BLaER1 (cell line): ENCODE measurements around the gene ECE1.
"Not testable (repeated sequence)": the region's sequence is repeated elsewhere in the genome, so short reads cannot be mapped to it uniquely, and the experiment has no call there.

ENCODE experiments used
- H3K27ac ChIP-seq: shearing (Covaris generic); formaldehyde crosslinking; 2 replicates; pipeline ENCODE4 v1.8.1; 2022
- H3K27me3 ChIP-seq: shearing (Covaris generic); formaldehyde crosslinking; 2 replicates; pipeline ENCODE4 v1.8.1; 2022
- H3K36me3 ChIP-seq: shearing (Covaris generic); formaldehyde crosslinking; 2 replicates; pipeline ENCODE4 v1.8.1; 2022
- H3K4me1 ChIP-seq: shearing (Covaris generic); formaldehyde crosslinking; 2 replicates; pipeline ENCODE4 v1.8.1; 2022
- H3K4me2 ChIP-seq: shearing (Covaris generic); formaldehyde crosslinking; 2 replicates; pipeline ENCODE4 v1.8.1; 2022
- H3K4me3 ChIP-seq: shearing (Covaris generic); formaldehyde crosslinking; 2 replicates; pipeline ENCODE4 v1.8.1; 2022
- H3K9ac ChIP-seq: shearing (Covaris generic); formaldehyde crosslinking; 2 replicates; pipeline ENCODE4 v1.8.1; 2022
- H3K9me3 ChIP-seq: shearing (Covaris generic); formaldehyde crosslinking; 2 replicates; pipeline ENCODE4 v1.8.1; 2022
- H4K20me1 ChIP-seq: shearing (Covaris generic); formaldehyde crosslinking; 2 replicates; pipeline ENCODE4 v1.8.1; 2022
- Cebpa-rat ChIP-seq: shearing (Covaris generic); IDR thresholded peaks from 2 replicates; pipeline ENCODE4 v1.8.1; 2022

ECE1 gene

DNA sequence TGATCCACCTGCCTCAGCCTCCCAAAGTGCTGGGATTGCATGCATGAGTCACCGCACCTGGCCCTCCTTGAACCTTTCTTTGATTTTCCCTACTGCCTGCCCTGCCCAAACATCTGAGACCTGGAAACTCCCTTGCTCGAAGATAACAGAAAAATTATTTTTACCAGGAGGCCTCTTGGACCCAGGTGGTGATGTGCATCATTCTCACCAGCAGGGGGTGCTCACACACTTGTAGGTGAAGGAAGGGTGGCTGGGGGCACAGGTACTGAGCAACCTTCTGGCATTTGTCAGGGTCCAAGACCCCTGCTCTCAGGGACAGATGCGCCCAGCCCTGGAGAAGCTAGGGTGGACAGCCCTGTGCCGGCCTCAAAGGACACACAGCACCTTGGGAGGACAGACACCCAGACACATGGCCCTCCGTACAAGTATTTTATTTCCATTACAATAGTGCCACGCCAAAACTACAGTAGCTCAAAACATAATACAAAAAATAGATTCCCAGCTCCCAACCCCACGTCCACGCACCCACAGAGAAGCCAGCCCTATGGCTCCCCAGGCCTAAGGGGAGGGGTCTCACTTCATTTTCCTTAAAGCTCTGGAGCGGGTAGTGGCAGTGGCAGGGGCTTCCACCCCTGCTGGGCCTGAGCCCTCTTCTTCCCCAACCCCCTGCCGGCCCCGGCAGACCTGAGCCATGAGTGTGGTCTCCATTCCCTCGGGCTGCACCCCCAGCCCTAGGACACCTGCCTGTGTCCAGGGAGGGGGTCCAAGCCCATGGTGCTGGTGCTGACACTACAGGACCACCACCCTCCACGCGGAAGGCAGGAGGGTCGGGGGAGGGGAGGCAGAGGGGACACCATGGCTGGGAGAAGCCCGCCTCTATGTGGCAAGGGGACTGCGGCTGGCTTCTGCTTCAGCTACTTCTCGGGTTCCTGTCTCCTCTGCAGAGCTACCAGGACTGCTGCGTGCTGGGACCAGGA is 73.1 kb downstream of the ECE1 start:
- no peak overlapping the region for H3K27ac ChIP-seq

GRCh38 chr1:21212126-21212525 is 78.1 kb downstream of the ECE1 start:
- Histone ChIP-seq H3K36me3 (no peaks in the 10 kb centered on the region), H3K27ac (no peak overlapping the region), H3K4me2 (no peak overlapping the region), H3K9me3 (no peaks in the 10 kb centered on the region), H3K27me3 (no peaks in the 10 kb centered on the region), H3K4me1 (no peaks in the 10 kb centered on the region), H3K4me3 (no peak overlapping the region), H3K9ac (no peak overlapping the region), H4K20me1 (no peaks in the 10 kb centered on the region)
- no peak for TF ChIP-seq Cebpa-rat

More for the DNA sequence above, 73.1 kb downstream of the ECE1 start:
- peaks cover 26% of the 10 kb centered on the region; the same call in 1 of the 2 replicates for H3K36me3 ChIP-seq
- no peak overlapping the region for H3K4me2 ChIP-seq
- no peaks in the 10 kb centered on the region for H3K9me3 ChIP-seq
- no peak overlapping the region for H3K9ac ChIP-seq
- TF ChIP-seq Cebpa-rat: no peak
- H3K4me1 ChIP-seq: no peaks in the 10 kb centered on the region
- H3K27me3 ChIP-seq: no peaks in the 10 kb centered on the region
- H3K4me3 ChIP-seq: no peak overlapping the region
- H4K20me1 ChIP-seq: no peaks in the 10 kb centered on the region

DNA sequence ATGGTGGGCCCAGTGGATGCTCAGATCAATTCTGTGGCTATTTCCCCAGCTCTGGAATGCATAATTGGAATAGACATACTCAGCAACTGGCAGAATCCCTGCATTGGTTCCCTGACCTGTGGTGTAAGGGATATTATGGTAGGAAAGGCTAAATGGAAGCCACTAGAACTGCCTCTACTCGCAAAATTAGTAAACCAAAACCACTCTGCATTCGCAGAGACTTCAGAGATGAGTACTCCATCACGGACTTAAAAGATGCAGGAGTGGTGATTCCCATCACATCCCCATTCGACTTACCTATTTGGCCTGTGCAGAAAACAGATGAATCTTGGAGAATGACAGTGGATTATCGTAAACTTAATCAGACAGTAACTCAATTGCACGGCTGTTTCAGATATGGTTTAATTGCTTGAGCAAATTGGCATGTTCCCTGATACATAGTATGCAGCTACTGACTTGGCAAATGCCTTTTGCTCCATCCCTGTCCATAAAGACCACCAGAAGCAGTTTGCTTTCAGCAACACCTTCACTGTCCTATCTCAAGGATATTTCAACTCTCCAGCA is 82.0 kb downstream of the ECE1 start:
- H3K4me1 ChIP-seq, H3K9me3 ChIP-seq, H4K20me1 ChIP-seq, H3K4me3 ChIP-seq, H3K27me3 ChIP-seq, H3K36me3 ChIP-seq, H3K4me2 ChIP-seq, H3K9ac ChIP-seq, H3K27ac ChIP-seq: not testable (repeated sequence)

GRCh38 chr1:21206117-21206516 is 84.1 kb downstream of the ECE1 start:
- Histone ChIP-seq H3K9ac (no peak overlapping the region), H3K4me1 (no peaks in the 10 kb centered on the region), H4K20me1 (no peaks in the 10 kb centered on the region), H3K36me3 (no peaks in the 10 kb centered on the region), H3K27me3 (no peaks in the 10 kb centered on the region), H3K4me3 (no peak overlapping the region), H3K9me3 (no peaks in the 10 kb centered on the region), H3K4me2 (no peak overlapping the region), H3K27ac (no peak overlapping the region)
- TF ChIP-seq Cebpa-rat: no peak

DNA sequence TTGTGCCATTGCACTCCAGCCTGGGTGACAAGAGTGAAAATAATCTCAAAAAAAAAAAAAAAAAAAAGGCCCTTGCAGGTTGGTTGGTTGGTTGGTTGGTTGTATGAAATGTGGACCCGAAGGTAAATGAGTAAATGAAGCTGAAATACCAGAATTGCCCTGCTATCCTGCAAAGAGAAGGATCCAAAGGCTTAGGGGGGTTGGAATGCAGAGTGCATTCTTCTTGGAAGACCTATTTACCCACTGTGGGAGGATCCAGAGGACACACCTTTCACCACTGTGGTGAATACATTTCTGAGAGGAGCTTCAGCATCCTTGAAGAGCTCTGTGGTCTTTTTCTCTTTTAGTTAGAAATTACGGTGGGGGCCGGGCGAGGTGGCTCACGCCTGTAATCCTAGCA is 84.8 kb downstream of the ECE1 start:
- H3K9ac ChIP-seq: no peak overlapping the region
- H3K9me3 ChIP-seq: no peaks in the 10 kb centered on the region
- H3K4me1 ChIP-seq: no peaks in the 10 kb centered on the region
- no peak overlapping the region for H3K4me3 ChIP-seq
- no peak overlapping the region for H3K27ac ChIP-seq
- H3K27me3 ChIP-seq: no peaks in the 10 kb centered on the region
- no peaks in the 10 kb centered on the region for H4K20me1 ChIP-seq
- no peak overlapping the region for H3K4me2 ChIP-seq
- TF ChIP-seq Cebpa-rat: no peak
- no peaks in the 10 kb centered on the region for H3K36me3 ChIP-seq

GRCh38 chr1:21201650-21202049 is 88.6 kb downstream of the ECE1 start:
- Histone ChIP-seq H3K9ac (no peak overlapping the region), H3K4me2 (no peak overlapping the region), H3K9me3 (no peaks in the 10 kb centered on the region), H3K4me3 (no peak overlapping the region), H4K20me1 (no peaks in the 10 kb centered on the region), H3K27me3 (no peaks in the 10 kb centered on the region), H3K36me3 (no peaks in the 10 kb centered on the region), H3K4me1 (no peaks in the 10 kb centered on the region), H3K27ac (no peak overlapping the region)
- TF ChIP-seq Cebpa-rat: no peak

GRCh38 chr1:21201238-21201637 is 89.0 kb downstream of the ECE1 start:
- H3K4me1 ChIP-seq, H3K9me3 ChIP-seq, H3K27ac ChIP-seq, H3K9ac ChIP-seq, H4K20me1 ChIP-seq, H3K4me3 ChIP-seq, H3K27me3 ChIP-seq, H3K36me3 ChIP-seq, H3K4me2 ChIP-seq: not testable (repeated sequence)

DNA sequence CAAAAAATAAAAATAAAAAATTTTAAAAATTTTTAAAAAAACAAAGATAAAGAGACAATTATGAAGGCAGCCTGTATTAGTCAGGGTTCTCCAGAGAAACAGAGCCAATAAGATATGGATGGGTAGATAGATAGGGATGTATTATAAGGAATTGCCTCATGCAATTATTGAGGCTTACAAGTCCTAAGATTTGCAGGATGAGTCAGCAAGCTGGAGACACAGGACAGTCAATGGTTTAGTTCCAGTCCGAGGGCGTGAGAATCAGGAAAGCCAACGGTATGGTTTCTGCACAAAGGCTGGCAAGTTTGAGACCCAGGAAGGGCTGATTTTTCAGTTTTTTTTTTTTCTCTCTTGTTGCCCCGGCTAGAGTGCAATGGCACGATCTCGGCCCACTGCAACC is 89.5 kb downstream of the ECE1 start:
- H3K4me2 ChIP-seq: no peak overlapping the region
- H4K20me1 ChIP-seq: no peaks in the 10 kb centered on the region
- no peaks in the 10 kb centered on the region for H3K27me3 ChIP-seq
- no peak for TF ChIP-seq Cebpa-rat
- no peaks in the 10 kb centered on the region for H3K4me1 ChIP-seq
- H3K36me3 ChIP-seq: no peaks in the 10 kb centered on the region
- no peak overlapping the region for H3K27ac ChIP-seq
- H3K9me3 ChIP-seq: no peaks in the 10 kb centered on the region
- no peak overlapping the region for H3K4me3 ChIP-seq
- H3K9ac ChIP-seq: no peak overlapping the region

- Histone ChIP-seq H3K27me3 (no peaks in the 10 kb centered on the region), H3K4me1 (no peaks in the 10 kb centered on the region)
- no peak for TF ChIP-seq Cebpa-rat
These were observed 91.3 kb downstream of the ECE1 start for GRCh38 chr1:21198929-21199328.

DNA sequence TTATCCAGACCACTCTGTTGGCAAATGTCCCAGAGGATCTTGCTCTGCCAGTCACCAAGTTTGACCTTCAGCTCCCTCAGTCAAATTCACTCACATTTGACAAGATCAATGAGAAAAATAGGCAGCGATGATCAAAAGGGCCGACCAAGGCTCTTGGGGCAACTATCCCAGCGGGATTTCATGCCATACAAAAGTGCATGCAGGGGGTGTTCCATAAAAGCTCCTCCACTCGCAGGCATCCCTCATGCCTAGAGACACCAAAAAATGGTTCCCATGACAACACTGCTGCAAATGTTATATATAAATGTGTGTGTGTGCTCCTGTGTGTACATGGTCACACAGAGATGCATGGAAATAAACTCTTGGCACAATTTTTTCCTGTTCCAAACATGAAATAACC is 97.4 kb downstream of the ECE1 start:
- Histone ChIP-seq H3K9me3 (no peaks in the 10 kb centered on the region), H3K9ac (no peak overlapping the region; the same call in 1 of the 2 replicates), H3K4me1 (0 out of 2 replicates have a peak, but pooled peaks cover 6% of the 10 kb centered on the region), H3K36me3 (no peaks in the 10 kb centered on the region), H3K27me3 (no peaks in the 10 kb centered on the region), H4K20me1 (no peaks in the 10 kb centered on the region), H3K4me3 (no peak overlapping the region), H3K27ac (no peak overlapping the region), H3K4me2 (no peak overlapping the region)
- no peak for TF ChIP-seq Cebpa-rat

More at GRCh38 chr1:21198929-21199328, 91.3 kb downstream of the ECE1 start:
- no peak overlapping the region for H3K9ac ChIP-seq
- H3K36me3 ChIP-seq: no peaks in the 10 kb centered on the region
- no peak overlapping the region for H3K4me2 ChIP-seq
- H3K27ac ChIP-seq: no peak overlapping the region
- no peaks in the 10 kb centered on the region for H3K9me3 ChIP-seq
- no peaks in the 10 kb centered on the region for H4K20me1 ChIP-seq
- H3K4me3 ChIP-seq: no peak overlapping the region
